Daoy (cell line): ENCODE data around the gene NDUFB5. TPM values are rescaled to one million over a fixed set of nuclear protein-coding genes. Genes with fewer than 3 reads are reported as not detected.

Experiments
- DNase-seq: peaks from one replicate; pipeline ENCODE4 v3.0.0-alpha.2; 2015; ENCODE audit warnings: low read depth
- total RNA-seq: library from RNA; depleted of rRNA; stranded (reverse); fragments of >200 nt; shearing (Covaris generic); gene quantifications from 2 replicates; pipeline ENCODE4 v1.2.3, GENCODE V29; 2014; rRNA removed

The NDUFB5 gene
- 243 and 278 TPM in 2 replicates for total RNA-seq

DNA sequence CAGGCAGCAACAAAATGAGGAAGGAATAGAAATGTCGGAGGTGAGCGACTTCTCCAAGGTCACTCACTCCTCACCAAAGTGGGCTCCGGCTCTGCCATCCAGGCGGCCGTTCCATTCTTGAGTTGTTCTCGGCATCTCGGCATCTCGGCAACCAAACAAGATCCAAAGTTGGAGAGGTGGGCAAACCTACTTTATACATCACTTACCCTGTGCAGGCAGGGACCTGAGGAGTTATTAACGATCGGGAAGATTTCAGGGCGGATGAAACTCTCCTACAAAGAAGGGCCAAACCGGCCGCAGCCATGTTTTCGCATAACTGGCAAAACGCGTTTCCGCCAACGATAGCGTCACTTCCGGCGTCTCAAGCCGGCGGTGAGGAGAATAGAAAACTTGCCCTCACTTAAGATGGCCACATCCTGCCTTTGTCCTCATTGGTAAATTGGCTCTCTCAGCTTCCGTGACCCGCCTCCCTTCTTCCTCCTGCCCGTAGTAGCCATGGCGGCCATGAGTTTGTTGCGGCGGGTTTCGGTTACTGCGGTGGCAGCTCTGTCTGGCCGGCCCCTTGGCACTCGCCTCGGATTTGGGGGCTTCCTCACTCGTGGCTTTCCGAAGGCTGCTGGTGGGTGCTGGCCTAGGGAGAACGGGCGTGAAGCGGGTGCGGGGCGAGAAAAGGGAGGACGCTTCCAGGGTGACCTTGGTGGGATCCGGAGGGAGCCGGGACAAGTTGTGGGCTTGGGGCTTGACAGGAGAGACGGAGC is at the start of gene NDUFB5, which contains the start of gene MRPL47:
Gene NDUFB5 (plus strand): TSS at position 474 of the 758 bp plus-strand sequence. CDS start 22 bp downstream, at position 496.
Gene MRPL47 (minus strand): TSS at position 318 of the 758 bp plus-strand sequence. CDS start 14 bp downstream, at position 304.
- DNase-seq = peak; percentile 97

DNA sequence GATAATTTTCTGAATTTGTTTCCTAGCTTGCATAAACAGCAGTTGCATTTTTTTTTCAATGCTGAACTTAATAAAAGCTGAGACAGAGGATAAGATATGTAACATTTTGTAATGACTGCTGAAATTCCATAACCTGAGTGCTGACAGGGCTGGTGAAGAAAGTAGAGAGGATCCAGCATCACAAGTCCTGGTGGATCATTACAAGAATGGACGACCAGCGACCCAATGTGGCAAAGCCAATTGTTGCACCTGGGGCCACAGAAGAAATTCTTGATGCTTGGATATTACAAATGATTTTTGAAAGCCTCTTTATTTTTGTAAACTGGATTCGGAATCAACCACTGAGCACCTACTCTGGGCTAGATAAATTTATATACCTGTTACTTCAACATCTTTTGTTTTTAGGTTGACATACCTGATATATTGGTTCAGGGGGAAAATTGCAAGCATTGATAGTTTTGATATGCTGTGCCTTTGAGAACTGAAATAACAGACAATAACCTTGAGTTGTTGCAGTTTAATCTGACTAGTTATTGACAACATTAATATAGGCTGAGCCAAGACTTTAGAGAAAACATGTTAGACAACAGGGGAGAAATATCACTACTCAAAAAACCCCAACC is 45.7 kb upstream of the NDUFB5 start:
- peak; percentile 68 for DNase-seq

DNA sequence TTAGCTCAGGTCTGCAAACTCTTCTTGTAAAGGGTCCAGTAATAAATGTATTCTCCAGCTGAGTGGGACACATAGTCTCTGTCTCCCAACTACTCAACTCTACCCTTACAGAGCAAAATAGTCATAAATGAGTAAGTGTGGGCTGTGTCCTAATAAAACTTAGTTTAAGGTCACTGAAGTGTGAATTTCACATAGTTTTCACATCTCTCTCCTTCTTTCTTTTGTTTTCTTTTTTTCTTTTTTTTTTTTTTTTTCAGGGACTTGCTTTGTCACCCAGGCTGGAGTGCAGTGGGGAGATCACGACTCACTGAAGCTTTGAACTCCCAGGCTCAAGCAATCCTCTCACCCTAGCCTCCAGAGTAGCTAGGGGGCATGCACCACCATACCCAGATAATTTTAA is 43.8 kb upstream of the NDUFB5 start:
- DNase-seq = no peak

DNA sequence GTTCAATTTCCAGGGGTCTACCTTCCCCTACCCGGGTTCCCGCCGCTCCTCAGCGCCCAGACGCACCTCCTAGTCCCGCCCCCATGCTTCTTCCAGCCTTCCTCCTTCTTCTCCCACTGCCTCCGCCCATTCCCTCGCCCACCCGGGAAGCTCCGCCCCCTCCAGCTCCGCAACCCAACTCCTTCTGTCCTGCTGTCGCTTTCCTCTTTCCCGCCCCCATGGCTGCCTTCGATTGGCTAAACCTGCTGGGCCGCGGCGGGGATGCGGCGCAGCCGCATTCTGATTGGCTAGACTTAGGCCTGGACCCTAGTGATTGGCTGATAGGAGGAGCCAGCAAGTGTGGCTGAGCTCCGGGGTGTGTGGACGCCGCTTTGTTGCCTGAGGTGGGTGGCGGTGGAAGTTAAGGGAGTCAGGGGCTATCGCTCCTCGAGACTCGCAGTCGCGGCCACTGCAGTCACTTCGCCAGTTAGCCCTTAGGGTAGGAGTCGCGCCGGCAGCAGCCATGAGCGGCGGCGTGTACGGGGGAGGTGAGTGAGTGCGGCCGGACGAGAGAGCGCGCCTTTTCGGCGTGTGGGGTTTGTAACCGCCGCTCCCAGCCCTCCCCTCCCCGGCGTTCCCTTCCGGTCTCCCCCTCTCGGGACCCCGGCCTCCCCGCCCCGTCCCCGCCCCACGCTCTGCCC is 41.9 kb upstream of the NDUFB5 start, which contains the start of gene ACTL6A:
Gene ACTL6A (plus strand): TSS at position 336 of the 680 bp plus-strand sequence. CDS start 167 bp downstream, at position 503.
- DNase-seq = peak; percentile 100

DNA sequence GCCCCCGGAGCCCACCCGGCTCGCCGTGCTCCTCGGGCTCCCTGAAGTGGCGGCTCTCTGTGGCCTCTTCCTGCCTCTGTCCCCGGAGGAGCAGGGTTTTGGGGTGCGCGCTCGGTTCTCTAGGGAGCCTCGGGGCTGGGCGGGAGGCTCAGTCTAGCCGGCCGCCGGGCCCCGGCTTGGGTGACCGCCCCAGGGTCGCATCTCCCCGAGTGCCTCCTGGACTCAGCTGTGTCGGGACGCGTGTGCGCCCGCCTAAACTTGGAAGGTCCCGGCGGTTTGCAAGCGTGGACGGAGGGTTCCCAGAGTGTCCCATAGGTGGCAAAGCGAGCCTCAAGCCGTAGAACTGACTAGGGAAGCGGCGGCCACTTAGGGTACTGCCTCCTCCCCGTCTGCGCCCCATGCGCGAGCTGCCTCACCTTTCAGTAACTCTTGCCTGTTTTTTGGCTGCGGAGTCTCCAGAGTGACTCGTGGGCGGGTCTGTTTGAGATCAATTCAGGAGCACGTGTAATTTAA is 41.3 kb upstream of the NDUFB5 start:
- peak; percentile 82 for DNase-seq

DNA sequence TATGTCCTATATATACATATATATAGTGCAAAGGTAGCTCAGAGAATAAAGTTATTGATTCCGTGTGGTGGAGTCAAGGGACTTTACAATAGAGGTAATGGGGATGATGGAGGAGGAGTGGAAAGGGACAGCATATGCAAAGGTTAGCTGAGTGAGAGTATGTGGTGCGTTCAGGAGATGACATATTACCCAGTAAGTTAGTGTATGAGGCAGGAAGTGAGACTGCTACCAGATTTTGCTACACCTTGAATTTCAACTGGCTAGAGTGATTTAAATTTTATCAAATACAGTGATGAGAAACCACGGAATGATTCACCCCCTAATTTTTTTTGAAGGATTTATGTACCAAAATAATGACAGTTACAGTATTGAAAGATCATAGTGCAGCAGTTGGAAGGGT is 39.1 kb upstream of the NDUFB5 start:
- DNase-seq = no peak

DNA sequence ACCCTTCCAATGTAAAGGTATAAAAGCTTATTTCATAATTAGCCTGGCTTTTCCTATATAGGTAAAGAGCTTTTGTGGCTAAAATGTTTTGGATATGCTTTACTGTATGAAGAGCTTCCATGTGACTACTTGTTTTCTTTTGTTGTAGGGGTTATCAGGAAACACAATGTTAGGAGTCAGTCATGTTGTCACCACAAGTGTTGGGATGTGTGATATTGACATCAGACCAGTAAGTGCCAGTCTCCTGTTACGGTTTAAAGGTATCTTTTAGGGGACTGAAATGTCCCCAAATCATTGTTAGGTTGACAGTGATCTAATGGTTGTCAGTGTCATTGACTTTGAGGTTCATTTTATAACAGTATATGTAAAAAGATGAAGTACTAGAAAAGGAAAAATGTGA is 23.6 kb upstream of the NDUFB5 start:
- no peak for DNase-seq

DNA sequence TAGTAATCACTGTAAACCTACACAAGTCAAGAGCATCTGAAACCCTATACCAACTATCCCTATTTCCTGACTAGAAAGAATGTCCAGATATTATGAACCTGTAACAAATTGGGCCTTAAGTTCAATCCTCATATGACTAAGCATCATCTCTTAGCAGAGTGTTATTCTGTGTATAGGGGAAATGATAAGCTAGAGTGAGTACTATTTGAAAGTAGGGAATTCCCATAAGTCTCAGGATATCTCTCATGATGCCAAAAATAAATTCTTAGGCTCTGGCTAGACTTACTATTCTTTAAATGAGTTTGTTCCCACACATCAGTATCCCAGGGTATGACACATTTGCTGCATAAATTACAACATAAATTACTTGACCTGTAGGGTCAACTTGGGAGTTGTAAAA is 15.5 kb upstream of the NDUFB5 start:
- DNase-seq = no peak

DNA sequence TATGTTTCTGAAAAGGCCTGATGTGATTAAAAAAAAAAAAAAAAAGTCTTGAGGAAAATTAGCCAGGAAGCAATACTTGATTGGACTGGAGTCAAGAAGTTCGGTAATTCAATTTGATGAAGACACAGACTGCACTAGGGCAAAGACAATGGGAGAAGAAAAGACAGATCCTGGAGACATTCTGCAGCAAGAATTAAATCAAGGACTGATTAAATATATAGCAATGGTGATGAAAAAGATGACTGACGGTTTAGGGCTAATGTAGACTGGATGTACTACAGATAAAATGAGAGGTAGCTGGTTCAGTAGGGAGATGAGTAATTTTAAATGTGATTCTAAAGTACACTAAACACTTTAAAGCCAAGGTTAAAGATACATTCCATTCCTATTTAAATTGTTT is 13.9 kb upstream of the NDUFB5 start:
- DNase-seq = no peak

DNA sequence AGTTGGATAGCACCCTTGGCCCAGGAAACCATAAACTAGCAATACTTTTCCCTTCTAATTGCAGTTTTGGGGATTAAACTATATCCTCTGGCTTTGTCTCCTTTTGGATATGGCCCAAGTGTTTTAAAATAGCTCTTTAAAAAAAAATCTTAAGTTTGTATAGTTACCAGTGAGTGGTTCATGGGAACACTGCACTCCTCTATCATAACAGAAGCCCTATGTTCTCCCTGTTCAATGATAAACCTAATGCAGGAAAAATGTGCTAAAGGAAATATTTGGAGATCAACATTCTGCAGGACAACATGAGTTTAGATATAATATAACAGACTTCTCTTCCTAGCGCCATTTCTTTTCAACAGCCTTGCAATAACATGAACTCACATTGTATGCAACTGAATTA is 13.3 kb upstream of the NDUFB5 start:
- DNase-seq = no peak

DNA sequence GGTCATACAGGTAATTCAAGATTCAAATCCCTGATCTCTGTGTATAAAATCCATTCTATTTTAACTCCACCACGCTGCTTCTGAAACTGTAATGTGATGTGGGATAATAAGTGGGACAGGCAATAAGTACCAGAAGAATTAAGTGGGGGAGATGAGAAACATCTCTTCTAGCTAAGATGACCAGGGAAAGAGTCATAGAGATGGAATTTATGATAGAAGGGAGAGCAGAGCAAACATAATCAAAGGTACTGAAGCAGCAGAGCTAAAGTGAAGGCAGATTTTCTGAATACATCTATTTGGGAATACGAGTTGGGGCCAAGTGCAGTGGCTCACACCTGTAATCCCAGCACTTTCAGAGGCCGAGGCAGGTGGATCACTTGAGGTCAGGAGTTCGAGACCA is 5.1 kb upstream of the NDUFB5 start:
- no peak for DNase-seq

DNA sequence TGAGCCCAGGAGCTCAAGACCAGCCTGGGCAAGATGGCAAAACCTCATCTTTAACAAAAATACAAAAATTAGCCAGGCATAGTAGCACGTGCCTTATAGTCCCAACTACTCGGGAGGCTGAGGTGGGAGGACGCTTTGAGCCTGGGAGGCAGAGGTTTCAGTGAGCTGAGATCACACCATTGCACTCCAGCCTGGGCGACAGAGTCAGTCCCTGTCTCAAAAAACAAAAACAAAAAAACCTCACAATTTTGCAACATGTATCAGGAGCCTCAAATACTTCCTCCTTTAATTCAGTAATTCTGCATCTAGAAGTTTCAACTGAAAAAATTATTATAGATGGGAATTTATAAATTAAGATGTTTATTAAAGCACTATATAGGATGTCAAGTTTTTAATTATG is 1.3 kb upstream of the NDUFB5 start:
- no peak for DNase-seq

DNA sequence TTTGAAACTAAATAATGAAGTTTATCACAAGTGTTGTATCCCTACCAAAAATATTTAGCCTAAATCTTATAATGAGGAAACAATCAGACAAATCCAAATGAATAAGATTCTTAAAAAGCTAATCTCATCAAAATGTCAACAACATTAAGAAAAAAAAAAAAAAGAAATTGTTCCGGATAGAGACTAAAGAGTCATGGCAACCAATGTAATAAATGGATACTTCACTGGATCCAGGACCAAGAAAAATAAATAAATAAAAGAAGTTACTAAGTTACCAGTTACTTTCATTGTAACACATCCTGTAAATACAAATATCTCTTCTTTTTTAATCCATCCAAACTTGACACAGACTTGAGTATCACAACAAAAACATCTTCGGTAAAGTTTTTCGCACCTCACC is 763 bp upstream of the NDUFB5 start:
- DNase-seq = no peak

DNA sequence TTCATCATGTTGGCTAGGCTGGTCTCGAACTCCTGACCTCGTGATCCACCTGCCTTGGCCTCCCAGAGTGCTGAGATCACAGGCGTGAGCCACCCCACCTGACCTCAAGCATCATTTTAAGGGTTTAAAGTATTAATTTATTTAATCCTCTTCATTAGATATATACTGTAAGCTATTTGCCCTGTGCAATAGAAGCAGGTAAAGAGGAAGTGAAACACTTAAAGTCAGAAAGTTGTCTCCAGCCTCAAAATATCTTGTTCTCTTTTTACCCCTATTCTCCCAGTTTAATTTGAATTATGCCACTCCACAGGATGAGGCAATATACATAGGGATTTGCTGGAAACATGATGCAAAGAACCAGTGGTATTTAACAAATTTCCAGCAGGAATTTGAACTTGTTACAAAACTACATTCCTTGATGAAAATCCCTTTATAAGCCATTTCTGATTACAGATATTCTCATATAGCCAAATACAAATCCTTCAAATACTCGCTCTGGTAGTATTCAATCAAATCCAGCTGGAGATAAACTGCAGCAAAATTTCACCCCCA is 2.0 kb downstream of the NDUFB5 start:
- DNase-seq = no peak

DNA sequence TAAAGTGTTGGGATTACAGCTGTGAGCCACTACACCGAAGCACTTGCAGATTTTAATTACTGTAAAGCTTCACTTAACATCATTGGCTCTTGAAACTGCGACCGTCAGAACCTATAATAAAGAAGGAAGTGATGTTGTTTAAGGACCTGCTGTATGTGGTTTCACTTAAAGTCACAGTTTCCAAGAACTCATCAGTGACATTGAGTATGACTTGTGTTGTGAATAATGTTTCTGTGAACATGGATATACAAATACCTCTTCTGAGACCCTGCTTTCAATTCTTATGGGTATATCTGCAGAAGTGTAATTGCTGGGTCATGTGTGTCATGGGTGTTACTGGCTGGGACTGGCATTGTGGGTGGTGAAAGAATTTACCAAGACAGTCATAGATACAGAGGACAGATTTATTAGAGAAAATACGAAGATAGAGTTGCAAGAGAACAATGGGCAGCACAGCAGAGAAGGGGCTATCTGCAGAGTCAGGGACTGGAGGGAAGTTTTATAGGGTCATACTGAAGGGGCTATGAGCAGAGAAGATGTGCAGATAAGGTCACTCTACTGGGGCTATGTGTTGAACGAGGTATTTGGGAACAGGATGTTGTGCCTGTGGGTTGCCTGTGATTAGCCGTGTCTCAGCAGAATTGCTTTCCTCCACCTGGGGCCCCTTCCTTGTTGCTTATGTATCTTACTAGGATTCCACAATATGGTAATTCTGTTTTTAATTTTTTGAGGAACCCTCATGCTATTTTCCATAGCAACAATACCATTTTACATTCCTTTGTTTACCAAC is 4.5 kb downstream of the NDUFB5 start:
- no peak for DNase-seq

DNA sequence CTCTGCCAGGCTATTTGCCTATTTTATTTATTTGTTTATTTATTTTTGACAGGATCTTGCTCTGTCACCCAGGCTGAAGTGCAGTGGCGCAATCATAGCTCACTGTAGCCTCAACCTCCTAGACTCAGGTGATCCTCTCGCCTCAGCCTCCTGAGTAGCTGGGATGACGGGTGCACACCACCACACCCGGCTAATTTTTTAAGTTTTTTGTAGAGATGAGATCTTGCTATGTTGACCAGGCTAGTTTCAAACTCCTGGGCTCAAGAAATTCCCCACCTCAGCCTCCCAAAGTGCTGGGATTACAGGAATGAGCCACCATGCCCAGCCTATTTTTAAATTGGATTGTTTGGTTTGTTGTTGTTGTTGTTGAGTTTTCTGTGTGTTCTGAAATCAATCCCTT is 5.5 kb downstream of the NDUFB5 start:
- no peak for DNase-seq

DNA sequence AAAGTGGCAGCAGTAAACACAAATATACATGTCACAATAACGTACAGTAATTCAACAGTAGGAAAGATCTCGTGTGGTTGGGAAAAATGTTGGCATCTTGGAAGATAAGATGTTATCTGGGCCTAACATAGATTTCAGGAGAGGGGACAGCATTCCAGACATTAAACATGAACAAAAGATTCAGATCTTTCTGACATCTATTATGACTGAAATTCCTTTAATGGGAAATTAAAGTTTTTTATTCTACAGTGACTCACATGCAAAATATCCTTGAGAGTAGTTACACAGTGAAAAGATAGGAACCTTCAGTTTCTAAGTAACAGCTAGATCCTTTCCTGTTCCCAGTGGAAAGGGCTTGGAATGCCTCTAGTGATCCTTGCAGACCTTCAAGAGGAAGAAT is 9.2 kb downstream of the NDUFB5 start:
- no peak for DNase-seq

DNA sequence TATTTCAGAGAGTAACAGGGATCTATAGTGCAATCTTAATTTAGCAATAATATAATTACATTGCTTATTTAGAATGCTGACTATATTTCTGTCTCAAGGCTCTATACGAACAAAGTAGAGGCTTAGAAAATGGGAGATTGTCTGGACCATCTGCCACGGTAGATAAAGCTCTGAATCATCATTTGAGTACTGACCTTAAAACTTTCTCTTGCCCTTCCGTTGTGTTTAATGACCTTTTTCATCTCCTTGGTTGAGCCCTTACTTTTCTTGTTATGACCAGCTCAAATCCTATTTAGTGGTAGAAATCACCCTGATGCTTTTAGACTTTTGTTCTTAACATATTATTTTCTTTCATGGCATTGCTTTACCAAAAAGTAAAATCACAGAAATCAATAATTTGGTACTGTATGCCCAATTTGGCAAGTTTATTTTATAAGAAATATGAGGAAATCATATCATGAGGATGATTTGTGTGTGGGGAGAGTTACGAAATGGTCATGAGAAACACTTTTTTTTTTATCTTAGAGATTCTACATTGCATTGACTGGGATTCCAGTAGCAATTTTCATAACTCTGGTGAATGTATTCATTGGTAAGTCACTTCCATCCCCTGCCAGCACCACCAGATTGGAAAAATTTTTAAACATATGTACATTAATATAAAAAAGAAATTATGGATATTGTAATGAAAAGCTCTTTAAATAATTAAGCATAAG is 11.0 kb downstream of the NDUFB5 start:
- no peak for DNase-seq

DNA sequence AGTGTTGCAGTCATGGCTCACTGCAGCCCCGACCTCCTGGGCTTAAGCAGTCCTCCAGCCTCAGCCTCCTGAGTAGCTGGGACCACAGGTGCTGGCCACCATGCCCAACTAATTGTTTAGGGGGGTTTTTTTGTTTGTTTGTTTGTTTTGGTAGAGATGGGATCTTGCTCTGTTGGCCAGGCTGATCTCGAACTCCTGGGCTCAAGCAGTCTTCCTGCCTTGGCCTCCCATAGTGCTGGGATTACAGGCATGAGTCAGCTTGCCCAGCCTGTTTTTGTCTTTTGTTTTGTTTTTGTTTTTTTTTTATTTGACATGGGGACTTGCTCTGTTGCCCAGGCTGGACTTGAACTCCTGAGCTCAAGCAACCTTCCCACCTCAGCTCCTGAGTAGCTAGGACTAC is 17.4 kb downstream of the NDUFB5 start:
- no peak for DNase-seq

DNA sequence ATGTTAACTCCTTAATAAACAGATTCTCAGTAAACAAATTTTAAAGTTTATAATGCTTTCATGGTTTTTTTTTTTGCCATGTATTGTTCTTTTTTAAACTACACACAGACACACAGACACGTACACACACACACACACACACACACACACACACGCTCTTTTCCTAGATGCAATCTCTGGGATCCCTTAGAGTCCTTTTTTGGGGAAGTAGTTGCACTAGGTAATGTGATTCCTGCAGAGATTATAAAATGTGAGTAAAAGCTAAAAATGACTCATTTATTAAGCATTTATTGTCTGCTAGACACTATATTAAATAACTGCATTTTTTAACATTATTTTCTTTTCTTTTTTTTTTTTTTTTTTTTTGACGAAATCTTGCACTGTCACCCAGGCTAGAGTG is 19.9 kb downstream of the NDUFB5 start:
- no peak for DNase-seq
